Measurements from ENCODE around the gene CHTF18. TPM values are rescaled to one million over a fixed set of nuclear protein-coding genes. Genes with fewer than 3 reads are reported as not detected.
"Not testable (repeated sequence)": the region's sequence is repeated elsewhere in the genome, so short reads cannot be mapped to it uniquely, and the experiment has no call there.

Gene CHTF18
- total RNA-seq, 1 experiment from 2014 or later, result 154 TPM

GRCh38 chr16:750485-750884 is 37.9 kb upstream of the CHTF18 start:
- intact Hi-C loops (cut with micrococcal nuclease; ENCODE audit: unreplicated experiment), result no loop called here
- no peak for TF ChIP-seq CTCF (IDR thresholded peaks at IDR 0.05; ENCODE audit: unreplicated experiment)
- Mint-ChIP-seq H3K9me3 (ENCODE audit: low read depth, unreplicated experiment) (no peaks in the 10 kb centered on the region), H3K27ac (ENCODE audit: unreplicated experiment) (no peak overlapping the region), H3K4me1 (ENCODE audit: low read depth, unreplicated experiment) (peaks cover 12% of the 10 kb centered on the region), H3K36me3 (ENCODE audit: insufficient read depth, unreplicated experiment) (peaks cover 12% of the 10 kb centered on the region), H3K4me3 (ENCODE audit: low read depth, unreplicated experiment) (no peak overlapping the region), H3K27me3 (ENCODE audit: unreplicated experiment) (peaks cover 65% of the 10 kb centered on the region)
- DNase-seq, result no peak
- no TSS peak for BruUV-seq (replicated peaks)
- CTCF ChIA-PET, result interaction anchor here (1.3 kb wide), 2 partner anchors 11 to 34 kb away, joined by 3 to 4 read pairs; no protein-coding TSS in a partner anchor

GRCh38 chr16:751152-752006 is 37.0 kb upstream of the CHTF18 start:
- no peak for DNase-seq
- Mint-ChIP-seq H3K27ac (ENCODE audit: unreplicated experiment) (no peak overlapping the region), H3K4me3 (ENCODE audit: low read depth, unreplicated experiment) (no peak overlapping the region), H3K27me3 (ENCODE audit: unreplicated experiment) (peaks cover 74% of the 10 kb centered on the region), H3K36me3 (ENCODE audit: insufficient read depth, unreplicated experiment) (peaks cover 12% of the 10 kb centered on the region), H3K9me3 (ENCODE audit: low read depth, unreplicated experiment) (no peaks in the 10 kb centered on the region), H3K4me1 (ENCODE audit: low read depth, unreplicated experiment) (peaks cover 12% of the 10 kb centered on the region)
- TF ChIP-seq CTCF (IDR thresholded peaks at IDR 0.05; ENCODE audit: unreplicated experiment), result no peak
- intact Hi-C loops (cut with micrococcal nuclease; ENCODE audit: unreplicated experiment), result no loop called here
- no TSS peak for BruUV-seq (replicated peaks)
- CTCF ChIA-PET, result interaction anchor here (0.8 to 1.3 kb wide), 4 partner anchors 10 to 33 kb away, joined by 3 to 4 read pairs (median 4); partner anchors contain the start of gene CIAO3

- DNase-seq, result no peak
- CTCF ChIA-PET, result interaction anchor here (0.8 to 1.2 kb wide), 2 partner anchors 11 to 24 kb away, joined by 4 read pairs; partner anchors contain the start of gene CIAO3
- no peak for TF ChIP-seq CTCF (IDR thresholded peaks at IDR 0.05; ENCODE audit: unreplicated experiment)
- peaks cover 79% of the 10 kb centered on the region for H3K27me3 Mint-ChIP-seq (ENCODE audit: unreplicated experiment)
- no peaks in the 10 kb centered on the region for H3K9me3 Mint-ChIP-seq (ENCODE audit: low read depth, unreplicated experiment)
- no TSS peak for BruUV-seq (replicated peaks)
- H3K4me3 Mint-ChIP-seq (ENCODE audit: low read depth, unreplicated experiment), result no peak overlapping the region
- peaks cover 12% of the 10 kb centered on the region for H3K4me1 Mint-ChIP-seq (ENCODE audit: low read depth, unreplicated experiment)
- H3K27ac Mint-ChIP-seq (ENCODE audit: unreplicated experiment), result no peak overlapping the region
- intact Hi-C loops (cut with micrococcal nuclease; ENCODE audit: unreplicated experiment), result no loop called here
- peaks cover 12% of the 10 kb centered on the region for H3K36me3 Mint-ChIP-seq (ENCODE audit: insufficient read depth, unreplicated experiment)
These were observed 36.5 kb upstream of the CHTF18 start for GRCh38 chr16:752007-752312.

- Mint-ChIP-seq H3K27me3 (ENCODE audit: unreplicated experiment) (peaks cover 80% of the 10 kb centered on the region), H3K4me1 (ENCODE audit: low read depth, unreplicated experiment) (peaks cover 12% of the 10 kb centered on the region)
- H3K27ac Mint-ChIP-seq (ENCODE audit: unreplicated experiment); intact Hi-C loops (cut with micrococcal nuclease; ENCODE audit: unreplicated experiment); H3K36me3 Mint-ChIP-seq (ENCODE audit: insufficient read depth, unreplicated experiment); DNase-seq; H3K9me3 Mint-ChIP-seq (ENCODE audit: low read depth, unreplicated experiment); BruUV-seq (replicated peaks); H3K4me3 Mint-ChIP-seq (ENCODE audit: low read depth, unreplicated experiment): not testable (repeated sequence)
- CTCF ChIA-PET, result interaction anchor here (0.7 kb wide), 1 partner anchor 24 kb away, joined by 5 read pairs; no protein-coding TSS in a partner anchor
These were observed 34.3 kb upstream of the CHTF18 start for GRCh38 chr16:754121-754607.

- intact Hi-C loops (cut with micrococcal nuclease; ENCODE audit: unreplicated experiment), result no loop called here
- Mint-ChIP-seq H3K27ac (ENCODE audit: unreplicated experiment) (no peak overlapping the region), H3K9me3 (ENCODE audit: low read depth, unreplicated experiment) (no peaks in the 10 kb centered on the region), H3K4me1 (ENCODE audit: low read depth, unreplicated experiment) (peaks cover 15% of the 10 kb centered on the region), H3K27me3 (ENCODE audit: unreplicated experiment) (peaks cover 80% of the 10 kb centered on the region), H3K36me3 (ENCODE audit: insufficient read depth, unreplicated experiment) (no peaks in the 10 kb centered on the region), H3K4me3 (ENCODE audit: low read depth, unreplicated experiment) (no peak overlapping the region)
- CTCF ChIA-PET, result interaction anchor here (0.6 kb wide), 1 partner anchor 19 kb away, joined by 5 read pairs; no protein-coding TSS in a partner anchor
- DNase-seq, result no peak
- no TSS peak for BruUV-seq (replicated peaks)
- no peak for TF ChIP-seq CTCF (IDR thresholded peaks at IDR 0.05; ENCODE audit: unreplicated experiment)
These were observed 33.8 kb upstream of the CHTF18 start for GRCh38 chr16:754656-755055.
